CD4-positive, alpha-beta T cell treated with Interleukin-4 for 4 hours (primary cell): ENCODE measurements around the gene TPTE2.
"Not testable (repeated sequence)": the region's sequence is repeated elsewhere in the genome, so short reads cannot be mapped to it uniquely, and the experiment has no call there.

Source experiments
- DNase-seq: peaks from one replicate; pipeline ENCODE4 v3.0.0-alpha.2; 2020

Gene TPTE2

DNA sequence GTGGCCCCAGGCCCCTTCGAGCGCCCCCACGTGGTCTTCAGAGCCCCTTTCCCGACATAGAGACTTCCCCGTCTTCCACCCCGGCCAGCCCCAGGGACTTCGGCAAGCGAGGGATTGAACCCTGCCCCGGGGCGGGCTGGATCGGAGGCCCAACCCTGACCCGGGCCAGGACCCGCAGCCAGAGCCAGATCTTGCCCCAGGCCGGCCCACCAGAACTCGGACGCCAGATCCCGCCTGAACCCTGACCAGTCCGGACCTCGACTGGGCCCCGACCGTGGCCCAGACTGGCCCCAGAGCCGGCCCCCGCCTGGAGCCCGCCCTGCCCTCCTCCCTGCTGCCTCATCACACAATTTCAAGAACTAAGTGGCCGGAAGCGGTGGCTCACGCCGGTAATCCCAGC lies 253 bp upstream of the TPTE2 start:
- DNase-seq: no peak

GRCh38 chr13:19560672-19561071 lies 660 bp downstream of the TPTE2 start:
- not testable (repeated sequence) for DNase-seq

DNA sequence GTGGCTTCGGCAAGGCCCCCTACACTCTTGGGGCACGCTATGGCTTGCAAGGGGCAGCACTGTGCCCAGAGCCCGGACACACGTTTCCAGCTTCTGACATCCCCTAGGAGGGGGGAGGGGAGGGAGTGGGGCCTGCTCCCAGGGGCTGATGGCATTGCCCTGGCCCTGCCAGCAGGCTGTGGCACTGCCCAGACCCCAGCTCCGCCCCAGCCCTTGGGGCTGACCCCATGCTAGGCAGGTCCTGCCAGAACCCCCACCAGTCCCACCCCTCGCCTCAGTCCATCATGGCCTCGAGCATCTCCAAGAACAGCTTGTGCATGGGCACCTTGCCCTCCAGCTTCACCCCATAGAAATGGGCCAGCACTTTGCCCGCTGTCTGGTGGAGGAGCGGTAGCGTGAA lies 1.6 kb downstream of the TPTE2 start:
- not testable (repeated sequence) for DNase-seq

GRCh38 chr13:19557287-19557686 lies 4.0 kb downstream of the TPTE2 start:
- DNase-seq: not testable (repeated sequence)

- not testable (repeated sequence) for DNase-seq
These were observed 12.1 kb downstream of the TPTE2 start for GRCh38 chr13:19549245-19549644.

GRCh38 chr13:19525634-19526033 lies 35.7 kb downstream of the TPTE2 start:
- not testable (repeated sequence) for DNase-seq

GRCh38 chr13:19519049-19519448 lies 42.3 kb downstream of the TPTE2 start:
- DNase-seq: no peak

- not testable (repeated sequence) for DNase-seq
These were observed 53.7 kb downstream of the TPTE2 start for GRCh38 chr13:19507623-19508022.

GRCh38 chr13:19460126-19460525 lies 101.2 kb downstream of the TPTE2 start:
- not testable (repeated sequence) for DNase-seq

GRCh38 chr13:19439056-19439686 lies 122.2 kb downstream of the TPTE2 start:
- DNase-seq: not testable (repeated sequence)

DNA sequence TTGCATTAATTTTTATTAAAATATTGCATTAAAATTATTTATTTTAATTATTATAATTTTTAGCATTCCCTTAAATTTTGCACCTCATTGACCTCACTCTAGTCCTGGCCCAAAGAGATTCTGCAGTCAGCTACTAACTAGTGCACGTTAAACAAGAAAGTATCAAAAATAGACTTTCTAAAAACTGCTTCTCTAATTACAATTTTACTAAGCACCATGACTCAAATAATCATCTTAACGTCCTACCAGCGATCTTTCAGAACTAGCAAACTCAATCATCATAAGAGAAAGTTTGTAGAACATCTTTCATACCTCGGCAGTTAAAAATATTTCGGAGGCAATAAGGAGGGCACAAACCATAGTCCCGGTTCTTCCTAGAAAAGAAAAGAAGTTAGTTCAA lies 123.6 kb downstream of the TPTE2 start:
- not testable (repeated sequence) for DNase-seq

GRCh38 chr13:19422236-19422635 lies 139.1 kb downstream of the TPTE2 start:
- not testable (repeated sequence) for DNase-seq

DNA sequence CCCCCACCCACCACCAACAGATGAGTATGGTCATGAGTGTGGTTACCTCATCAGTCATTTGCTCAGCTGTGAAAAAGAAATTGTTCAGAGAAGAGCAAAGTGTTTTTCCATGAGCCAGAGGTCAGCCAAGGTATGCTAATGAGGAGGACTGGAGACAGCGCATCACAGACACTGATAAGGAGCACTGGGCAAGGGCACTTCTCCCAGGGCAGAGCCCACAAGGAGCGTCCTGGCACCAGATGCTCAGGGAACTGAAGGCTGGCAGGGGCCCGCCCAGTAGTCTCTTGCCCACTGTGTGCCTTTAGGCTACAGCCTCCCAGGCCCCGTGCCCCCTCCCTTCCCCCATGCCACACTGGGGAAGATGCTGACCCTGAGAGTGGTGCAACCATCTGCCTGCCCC lies 148.8 kb downstream of the TPTE2 start:
- DNase-seq: not testable (repeated sequence)

- not testable (repeated sequence) for DNase-seq
These were observed 178.4 kb downstream of the TPTE2 start for GRCh38 chr13:19382746-19383511.

DNA sequence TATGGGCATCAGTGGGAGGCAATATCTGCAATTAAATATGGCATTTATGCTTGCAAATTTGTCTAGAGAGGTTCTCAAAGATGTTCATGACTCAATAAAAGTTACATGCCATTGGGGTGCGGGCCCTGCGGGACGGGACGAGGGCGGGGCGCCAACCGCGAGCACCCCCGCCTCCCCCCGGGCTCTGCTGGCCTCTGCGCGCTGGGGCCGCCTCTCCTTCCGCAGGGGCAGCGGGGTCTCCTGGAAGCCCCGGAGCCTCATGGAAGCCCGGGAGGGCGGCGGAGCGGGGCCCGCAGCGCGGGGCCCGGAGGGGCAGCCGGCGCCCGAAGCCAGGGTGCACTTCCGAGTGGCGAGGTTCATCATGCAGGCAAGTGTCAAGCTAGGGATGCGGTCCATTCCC lies 179.2 kb downstream of the TPTE2 start:
- DNase-seq: no peak
